Mesenchymal stem cell (in vitro differentiated cells and primary cell): ENCODE results near the gene KRTAP8-1. TPM values are rescaled to one million over a fixed set of nuclear protein-coding genes. Genes with fewer than 3 reads are reported as not detected.

ENCODE experiments used
- small RNA-seq: library from polyadenylated mRNA; stranded (forward); fragments of <200 nt; extraction: miRNeasy Mini kit (QIAGEN cat#:217004); gene quantifications from one replicate; pipeline ENCODE3, GENCODE V24; 2013; ENCODE audit warnings: low read depth

KRTAP8-1 gene

Small RNA genes lying within 50 kb of the gene (small RNA-seq; reads per million reads assigned to genes)
- gene AP000244.1, result not detected
- gene KRTAP8-2P, result not detected
- not detected for gene KRTAP8-3P
